Keratinocyte (primary cell): Measurements from ENCODE around the gene PIK3CA. TPM values are rescaled to one million over a fixed set of nuclear protein-coding genes. Genes with fewer than 3 reads are reported as not detected.
A peak's percentile ranks its signal among the peaks of the same experiment; 100 is the strongest.

Experiments
- DNase-seq: peaks from one replicate; pipeline ENCODE4 v3.0.0-alpha.2; 2011; ENCODE audit warnings: low read depth, missing footprints, low spot score
- FAIRE-seq: peaks from 2 replicates; lab custom pipeline; 2011; peaks lifted over from hg19 to GRCh38; lab: Jason Lieb, UNC
- H2AFZ ChIP-seq: 2 replicates; pipeline ENCODE4 v1.6.0; 2012; ENCODE audit warnings: low read length, control low read depth, inconsistent platforms; ENCODE audit not compliant: control insufficient read depth
- H3K27ac ChIP-seq: 2 replicates; pipeline ENCODE4 v1.5.1; 2011; ENCODE audit warnings: low read length; ENCODE audit not compliant: control insufficient read depth, insufficient read depth
- H3K27me3 ChIP-seq: 3 replicates; pipeline ENCODE4 v1.6.0; 2011; ENCODE audit warnings: low read length; ENCODE audit not compliant: control insufficient read depth, insufficient read depth; ENCODE audit errors: extremely low read depth
- H3K36me3 ChIP-seq, 2 experiments: 2 replicates in 1 of 2; 3 replicates in 1 of 2; pipeline ENCODE4 v1.5.1; 2011; ENCODE audit warnings: low read length in 2 of 2, mild to moderate bottlenecking in 1 of 2; ENCODE audit not compliant: control insufficient read depth in 2 of 2, insufficient read depth in 2 of 2; ENCODE audit errors: extremely low read depth in 1 of 2
- H3K4me1 ChIP-seq: 3 replicates; pipeline ENCODE4 v1.5.1; 2011; ENCODE audit warnings: low read length; ENCODE audit not compliant: control insufficient read depth, insufficient read depth; ENCODE audit errors: extremely low read depth
- H3K4me2 ChIP-seq: 3 replicates; pipeline ENCODE4 v1.6.0; 2011; ENCODE audit warnings: low read depth, low read length; ENCODE audit not compliant: control insufficient read depth, insufficient read depth; ENCODE audit errors: extremely low read depth
- H3K4me3 ChIP-seq, 3 experiments: fragments of 200-600 bp in 1 of 3; sonication (generic) in 1 of 3; 2 replicates in 2 of 3; 3 replicates in 1 of 3; pipeline ENCODE4 v1.5.1; 2011 to 2016; ENCODE audit warnings: low read length in 3 of 3, mild to moderate bottlenecking in 3 of 3, control low read depth in 2 of 3, inconsistent platforms in 1 of 3, low read depth in 1 of 3, mixed read lengths in 1 of 3, mixed run types in 1 of 3, moderate library complexity in 1 of 3; ENCODE audit not compliant: control insufficient read depth in 2 of 3, insufficient read depth in 2 of 3; ENCODE audit errors: extremely low read depth in 1 of 3
- H3K79me2 ChIP-seq: 2 replicates; pipeline ENCODE4 v1.6.0; 2012; ENCODE audit warnings: low read length; ENCODE audit not compliant: control insufficient read depth, insufficient read depth
- H3K9ac ChIP-seq: 3 replicates; pipeline ENCODE4 v1.6.0; 2011; ENCODE audit warnings: low read length; ENCODE audit not compliant: control insufficient read depth, insufficient read depth; ENCODE audit errors: extremely low read depth
- H3K9me1 ChIP-seq: 3 replicates; pipeline ENCODE4 v1.6.0; 2011; ENCODE audit warnings: low read length; ENCODE audit not compliant: control insufficient read depth, insufficient read depth; ENCODE audit errors: extremely low read depth
- H3K9me3 ChIP-seq: 2 replicates; pipeline ENCODE4 v1.5.1; 2012; ENCODE audit warnings: low read depth, low read length; ENCODE audit not compliant: control insufficient read depth
- H4K20me1 ChIP-seq: 3 replicates; pipeline ENCODE4 v1.6.0; 2011; ENCODE audit warnings: low read length; ENCODE audit not compliant: control insufficient read depth, insufficient read depth; ENCODE audit errors: extremely low read depth
- EZH2 ChIP-seq: IDR thresholded peaks from one replicate; pipeline ENCODE4 v1.6.1; 2012; ENCODE audit warnings: inconsistent platforms, mild to moderate bottlenecking, low read length, moderate library complexity
- dilution Hi-C: fragments of 300-500 bp; cut with MboI; formaldehyde crosslinking; loops from one replicate; pipeline ENCODE4 v1.7.0; 2020; ENCODE audit warnings: low sequenced_read_pairs; ENCODE audit not compliant: extremely low pct_ligation_motif_present
- polyA plus RNA-seq, 5 experiments: library from polyadenylated mRNA; depleted of rRNA in 3 of 5; stranded (reverse) in 3 of 5; stranded (forward) in 1 of 5; unstranded in 1 of 5; fragments of >200 nt; gene quantifications; 1 replicate in 1 of 5; 2 replicates in 3 of 5; 3 replicates in 1 of 5; pipeline versions ENCODE4 v1.2.1 to v1.2.3, GENCODE V29; 2011 to 2012; ENCODE audit warnings: missing spikeins in 2 of 5, low read depth in 1 of 5, low replicate concordance in 1 of 5
- TF ChIP-seq, protein P1 (sequence below), 3 experiments: IDR thresholded peaks in 1 of 3; conservative IDR thresholded peaks in 1 of 3; optimal IDR thresholded peaks in 1 of 3; 2 replicates in 2 of 3; 3 replicates in 1 of 3; pipeline versions ENCODE3 to v1.5.1; 2011; ENCODE audit warnings: low read length in 3 of 3, mild to moderate bottlenecking in 3 of 3, moderate library complexity in 2 of 3, control low read depth in 1 of 3, inconsistent platforms in 1 of 3; ENCODE audit not compliant: insufficient read depth in 2 of 3; ENCODE audit errors: extremely low read depth in 1 of 3

PIK3CA gene
- polyA plus RNA-seq, 1 donor (not counting 4 experiments of a cell fraction or from before 2014, with no cell fraction given): 12.0 TPM

DNA sequence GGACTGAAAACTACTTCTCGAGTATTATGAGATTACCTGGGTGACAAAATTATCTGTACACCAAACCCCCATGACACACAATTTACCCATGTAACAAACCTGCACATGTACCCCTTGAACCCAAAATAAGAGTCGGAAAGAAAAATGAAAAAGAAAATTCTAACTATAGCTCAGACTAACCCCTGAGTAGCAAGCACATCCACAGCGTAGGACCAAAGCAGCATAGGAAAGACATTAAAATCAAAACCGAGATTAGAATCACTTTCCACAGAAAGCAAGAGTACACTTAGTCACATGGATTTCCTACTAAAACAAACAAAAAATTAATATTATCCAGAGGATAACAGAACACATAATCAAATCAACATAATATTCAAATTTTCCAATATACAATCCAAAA, 6.3 kb upstream of the PIK3CA start:
- Histone ChIP-seq H3K4me3 (no peak overlapping the region), H2AFZ (no peak overlapping the region), H3K27ac (no peak overlapping the region), H3K9ac (no peak overlapping the region), H4K20me1 (no peaks in the 10 kb centered on the region), H3K4me1 (peaks cover 3% of the 10 kb centered on the region), H3K9me3 (no peaks in the 10 kb centered on the region), H3K27me3 (no peaks in the 10 kb centered on the region), H3K9me1 (no peaks in the 10 kb centered on the region), H3K4me2 (no peak overlapping the region), H3K36me3 (no peaks in the 10 kb centered on the region), H3K79me2 (no peaks in the 10 kb centered on the region)
- FAIRE-seq: no peak
- TF ChIP-seq EZH2: no peak
- TF ChIP-seq, protein P1, sequence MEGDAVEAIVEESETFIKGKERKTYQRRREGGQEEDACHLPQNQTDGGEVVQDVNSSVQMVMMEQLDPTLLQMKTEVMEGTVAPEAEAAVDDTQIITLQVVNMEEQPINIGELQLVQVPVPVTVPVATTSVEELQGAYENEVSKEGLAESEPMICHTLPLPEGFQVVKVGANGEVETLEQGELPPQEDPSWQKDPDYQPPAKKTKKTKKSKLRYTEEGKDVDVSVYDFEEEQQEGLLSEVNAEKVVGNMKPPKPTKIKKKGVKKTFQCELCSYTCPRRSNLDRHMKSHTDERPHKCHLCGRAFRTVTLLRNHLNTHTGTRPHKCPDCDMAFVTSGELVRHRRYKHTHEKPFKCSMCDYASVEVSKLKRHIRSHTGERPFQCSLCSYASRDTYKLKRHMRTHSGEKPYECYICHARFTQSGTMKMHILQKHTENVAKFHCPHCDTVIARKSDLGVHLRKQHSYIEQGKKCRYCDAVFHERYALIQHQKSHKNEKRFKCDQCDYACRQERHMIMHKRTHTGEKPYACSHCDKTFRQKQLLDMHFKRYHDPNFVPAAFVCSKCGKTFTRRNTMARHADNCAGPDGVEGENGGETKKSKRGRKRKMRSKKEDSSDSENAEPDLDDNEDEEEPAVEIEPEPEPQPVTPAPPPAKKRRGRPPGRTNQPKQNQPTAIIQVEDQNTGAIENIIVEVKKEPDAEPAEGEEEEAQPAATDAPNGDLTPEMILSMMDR (optimal IDR thresholded peaks at IDR 0.05 in 1 of 3, IDR thresholded peaks at IDR 0.05 in 1 of 3, conservative IDR thresholded peaks at IDR 0.05 in 1 of 3; ENCODE audit: extremely low read depth in 1 of 3, insufficient read depth in 2 of 3, low read length in 3 of 3): no peak
- DNase-seq: no peak
- dilution Hi-C loops: no loop called here

DNA sequence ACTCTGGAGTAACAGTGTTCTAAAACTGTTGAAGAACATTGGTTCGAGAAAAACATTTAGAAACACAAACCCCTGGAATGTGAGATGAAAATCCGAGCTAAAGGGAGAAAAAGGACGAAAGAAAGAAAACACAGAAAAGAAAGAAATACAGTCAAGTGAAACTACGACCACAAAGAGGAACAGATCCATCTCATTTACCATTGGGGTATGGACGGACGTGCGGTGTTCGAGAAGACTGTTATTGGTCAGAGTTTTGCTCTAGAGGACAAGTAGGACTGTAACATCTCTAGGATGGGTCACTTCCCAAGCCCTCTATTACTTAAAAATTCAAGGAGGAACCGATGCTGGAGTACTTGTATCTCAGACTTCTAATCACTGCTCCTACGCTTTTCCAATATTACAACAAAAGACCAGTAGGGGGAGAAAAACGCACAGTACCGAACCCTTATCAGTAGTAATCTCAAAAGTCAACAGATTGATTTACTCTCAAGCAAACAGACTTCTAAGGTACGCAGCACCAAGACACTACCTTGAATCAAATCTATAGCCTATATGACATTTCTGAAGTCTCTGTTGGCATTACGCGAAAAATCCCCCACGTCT, 1.1 kb upstream of the PIK3CA start:
- Histone ChIP-seq H3K4me2 (peak overlapping the region; percentile 90), H3K4me1 (peaks cover 9% of the 10 kb centered on the region), H3K79me2 (peaks cover 36% of the 10 kb centered on the region), H4K20me1 (no peaks in the 10 kb centered on the region), H3K27ac (peak overlapping the region; percentile 66), H3K9me1 (no peaks in the 10 kb centered on the region), H3K4me3 (peak overlapping the region; percentile 86 to 99 (median 97)), H3K9me3 (no peaks in the 10 kb centered on the region), H3K9ac (peak overlapping the region; percentile 92), H2AFZ (peak overlapping the region; percentile 99), H3K27me3 (no peaks in the 10 kb centered on the region), H3K36me3 (no peaks in the 10 kb centered on the region)
- TF ChIP-seq EZH2: no peak
- TF ChIP-seq, protein P1 (optimal IDR thresholded peaks at IDR 0.05 in 1 of 3, IDR thresholded peaks at IDR 0.05 in 1 of 3, conservative IDR thresholded peaks at IDR 0.05 in 1 of 3; ENCODE audit: extremely low read depth in 1 of 3, insufficient read depth in 2 of 3, low read length in 3 of 3): peak; percentile 9 to 60 (median 40)
- dilution Hi-C loops: no loop called here
- DNase-seq (no peak), FAIRE-seq (peak; percentile 34)
